Measurements from ENCODE around the gene NCOA1.

GRCh38 chr2:24579053-24579803 lies 88.2 kb downstream of the NCOA1 start:
- TF ChIP-seq TAF1 (conservative IDR thresholded peaks at IDR 0.05) (no peak), CTCF (IDR thresholded peaks at IDR 0.05; ENCODE audit: low read depth, low read length, missing input control) (no peak), RAD21 (IDR thresholded peaks at IDR 0.05) (no peak), MAX (IDR thresholded peaks at IDR 0.05) (no peak), ATF3 (IDR thresholded peaks at IDR 0.05) (no peak), JUND (IDR thresholded peaks at IDR 0.05) (no peak), SP1 (IDR thresholded peaks at IDR 0.05) (no peak), YY1 (IDR thresholded peaks at IDR 0.05) (no peak), EGR1 (IDR thresholded peaks at IDR 0.05; ENCODE audit: low read depth in 2 of 2) (no peak), REST (IDR thresholded peaks at IDR 0.05) (no peak), FOXA1 (IDR thresholded peaks at IDR 0.05) (no peak), RXRA (IDR thresholded peaks at IDR 0.05) (no peak)

Data from liver (tissue), 3 donors.